Lower leg skin (tissue), 4 donors: ENCODE data around the gene CDC14A. TPM values are rescaled to one million over a fixed set of nuclear protein-coding genes. Genes with fewer than 3 reads are reported as not detected.

Experiments used
- DNase-seq, 2 donors: peaks; one replicate each; pipeline ENCODE4 v3.0.0-alpha.2; 2019; ENCODE audit warnings: low spot score in 2 of 2
- H3K4me3 ChIP-seq: fragments of 200-600 bp; sonication (generic); 2 replicates; pipeline ENCODE4 v1.5.1; 2017; ENCODE audit warnings: mild to moderate bottlenecking, low read depth; ENCODE audit not compliant: poor library complexity, severe bottlenecking
- CTCF ChIP-seq, 3 donors: fragments of 450-650 bp; IDR thresholded peaks; one replicate each; pipeline ENCODE4 v1.5.1; 2016; ENCODE audit warnings: antibody characterized with exemption in 3 of 3, mild to moderate bottlenecking in 3 of 3, moderate library complexity in 2 of 3
- POLR2A ChIP-seq, 2 donors: fragments of 450-650 bp; IDR thresholded peaks; one replicate each; pipeline ENCODE4 v1.6.1; 2016 to 2017; ENCODE audit warnings: antibody characterized with exemption in 2 of 2, mild to moderate bottlenecking in 1 of 2, moderate library complexity in 1 of 2
- WGBS, 2 donors: methylation state at CpG; one replicate each; pipeline ENCODE4 v1.1.5; 2018; 5-methylcytosine and 5-hydroxymethylcytosine counted together
- intact Hi-C: fragments of 100-400 bp; cut with DNase I; formaldehyde crosslinking; loops from one replicate; pipeline ENCODE4 v1.15.0; 2023; ENCODE audit warnings: low total_unique reads
- total RNA-seq, 4 donors: library from RNA; depleted of rRNA; stranded (reverse); fragments of >200 nt; gene quantifications; one replicate each; pipeline ENCODE4 v1.1.0, GENCODE V29; 2016

The CDC14A gene
- total RNA-seq, 4 donors from 2014 or later, result 13.5 to 15.4 (median 14.4) TPM

GRCh38 chr1:100457683-100458082, 105.4 kb downstream of the CDC14A start:
- H3K4me3 ChIP-seq, result no peak overlapping the region
- no peak for DNase-seq
- no peak for TF ChIP-seq POLR2A (IDR thresholded peaks at IDR 0.05)
- no peak for TF ChIP-seq CTCF (IDR thresholded peaks at IDR 0.05)
- intact Hi-C loops, result no loop called here
- 94 to 98% methylated on average over 2 of the region's 2 CpGs for WGBS, 2 donors

- intact Hi-C loops, result no loop called here
- DNase-seq, result no peak
- no peak overlapping the region for H3K4me3 ChIP-seq
- WGBS, 2 donors, result 61 to 63% methylated on average over 6 of the region's 6 CpGs
- no peak for TF ChIP-seq POLR2A (IDR thresholded peaks at IDR 0.05)
- TF ChIP-seq CTCF (IDR thresholded peaks at IDR 0.05), result no peak
These were observed 106.5 kb downstream of the CDC14A start for GRCh38 chr1:100458661-100459357.

GRCh38 chr1:100459358-100460114, 107.2 kb downstream of the CDC14A start:
- peak; percentile 75 to 92 for DNase-seq
- no peak overlapping the region for H3K4me3 ChIP-seq
- intact Hi-C loops, result loop anchor here (10.0 kb wide), 2 partner anchors 405 to 655 kb away; no protein-coding TSS in a partner anchor
- no peak for TF ChIP-seq POLR2A (IDR thresholded peaks at IDR 0.05)
- TF ChIP-seq CTCF (IDR thresholded peaks at IDR 0.05), result peak in 1 of 3 donors; percentile 81
- 24 to 27% methylated on average over 12 of the region's 12 CpGs for WGBS, 2 donors

DNA sequence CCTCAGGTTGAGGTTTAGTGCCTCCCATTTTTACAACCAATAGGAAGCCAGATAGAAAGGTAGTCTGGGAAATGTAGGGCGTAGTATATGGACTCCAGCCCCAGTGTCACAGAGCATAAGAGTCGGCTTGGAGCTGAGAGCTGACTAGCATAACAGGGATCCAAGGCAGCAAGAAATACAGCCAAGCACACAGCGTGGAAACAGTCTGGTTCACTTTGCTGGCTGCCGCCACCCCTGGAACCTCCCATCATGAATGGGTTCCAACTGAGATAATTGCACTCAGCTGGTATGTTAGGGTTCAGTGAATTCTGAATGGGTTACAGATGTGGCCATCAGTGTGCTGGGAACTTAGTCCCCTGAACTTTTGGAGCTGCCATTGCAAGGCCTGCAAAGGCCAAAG, 108.9 kb downstream of the CDC14A start:
- intact Hi-C loops, result loop anchor here (10.0 kb wide), 2 partner anchors 404 to 656 kb away; no protein-coding TSS in a partner anchor
- 30 to 35% methylated on average over 4 of the region's 4 CpGs for WGBS, 2 donors
- TF ChIP-seq POLR2A (IDR thresholded peaks at IDR 0.05), result no peak
- TF ChIP-seq CTCF (IDR thresholded peaks at IDR 0.05), result no peak
- no peak for DNase-seq
- no peak overlapping the region for H3K4me3 ChIP-seq

GRCh38 chr1:100462326-100463025, 110.2 kb downstream of the CDC14A start:
- intact Hi-C loops, result loop anchor here (10.0 kb wide), 2 partner anchors 402 to 658 kb away; no protein-coding TSS in a partner anchor
- TF ChIP-seq CTCF (IDR thresholded peaks at IDR 0.05) (no peak), POLR2A (IDR thresholded peaks at IDR 0.05) (no peak)
- WGBS, 2 donors, result 84 to 85% methylated on average over 13 of the region's 13 CpGs
- DNase-seq, result no peak
- no peak overlapping the region for H3K4me3 ChIP-seq
